GM23248 (cell line): ENCODE results near the gene C3orf38.
"Not testable (repeated sequence)": the region's sequence is repeated elsewhere in the genome, so short reads cannot be mapped to it uniquely, and the experiment has no call there.

Experiments used
- EZH2 ChIP-seq: fragments of 200-600 bp; sonication (generic); IDR thresholded peaks from 2 replicates; pipeline ENCODE4 v1.6.1; 2018; ENCODE audit warnings: antibody characterized with exemption, mild to moderate bottlenecking; ENCODE audit not compliant: insufficient read depth, poor library complexity, severe bottlenecking
- EZH2phosphoT487 ChIP-seq: fragments of 200-600 bp; sonication (generic); IDR thresholded peaks from 2 replicates; pipeline ENCODE4 v1.6.1; 2018; ENCODE audit warnings: antibody characterized with exemption, moderate library complexity, mild to moderate bottlenecking, low read depth; ENCODE audit not compliant: insufficient read depth

GRCh38 chr3:88182165-88182918, 32.6 kb downstream of the C3orf38 start:
- TF ChIP-seq EZH2phosphoT487, EZH2: not testable (repeated sequence)
